ENCODE results near the gene VAMP1. TPM values are rescaled to one million over a fixed set of nuclear protein-coding genes. Genes with fewer than 3 reads are reported as not detected.

Gene VAMP1
- total RNA-seq, 2 donors from 2014 or later, result 19.9 to 81.8 TPM

DNA sequence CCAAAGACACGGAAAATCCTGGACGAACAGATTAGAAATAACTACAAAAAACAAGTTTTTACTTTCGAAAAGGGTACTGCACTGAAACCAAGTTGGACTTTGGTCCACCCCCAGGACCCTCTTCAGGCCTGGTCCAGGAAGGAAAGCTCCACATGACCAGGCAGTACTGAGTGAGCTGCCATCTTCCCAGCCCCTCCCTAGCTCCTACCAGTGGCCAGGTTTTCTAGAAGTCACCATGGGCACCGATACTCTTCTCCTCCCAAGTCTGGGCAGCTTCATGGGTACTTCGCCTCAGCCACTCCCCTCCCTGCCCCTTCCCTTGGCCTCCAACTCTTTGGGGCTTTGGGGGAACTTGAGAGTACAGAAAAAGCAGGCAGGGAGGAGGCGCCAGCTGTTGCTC, 6.6 kb downstream of the VAMP1 start:
- peaks cover 100% of the 10 kb centered on the region for H3K36me3 Mint-ChIP-seq (ENCODE audit: low read depth)
- H3K9me3 Mint-ChIP-seq, result no peaks in the 10 kb centered on the region
- H3K27me3 Mint-ChIP-seq, result no peaks in the 10 kb centered on the region
- peaks cover 72% of the 10 kb centered on the region for H3K4me1 Mint-ChIP-seq
- peak overlapping the region; percentile 94 for H3K27ac Mint-ChIP-seq
- ATAC-seq (replicated peaks), result no peak
- peak overlapping the region; percentile 79 for H3K4me3 Mint-ChIP-seq

DNA sequence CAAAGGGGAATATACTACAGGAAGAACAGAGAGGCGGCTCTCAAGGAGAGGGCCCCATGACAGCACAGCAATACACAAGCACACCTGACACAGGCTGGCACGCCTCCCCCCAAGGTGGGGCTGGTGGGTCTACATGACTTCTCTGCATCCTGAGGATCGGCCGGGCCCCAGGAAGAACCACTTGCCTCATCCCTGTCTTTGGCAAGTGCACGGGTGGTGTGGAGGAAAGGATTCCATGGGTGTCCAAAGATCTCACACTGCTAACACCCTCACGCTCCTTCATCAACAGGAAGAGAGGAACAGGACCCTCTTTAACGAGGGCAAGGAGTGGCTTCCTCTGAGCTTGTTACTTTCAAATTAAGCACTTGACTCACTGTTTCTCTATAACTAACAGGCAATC, 7.3 kb downstream of the VAMP1 start:
- Mint-ChIP-seq H3K36me3 (ENCODE audit: low read depth) (peaks cover 100% of the 10 kb centered on the region), H3K27ac (peak overlapping the region; percentile 94), H3K9me3 (no peaks in the 10 kb centered on the region), H3K4me1 (peaks cover 71% of the 10 kb centered on the region), H3K27me3 (no peaks in the 10 kb centered on the region), H3K4me3 (peak overlapping the region; percentile 79)
- no peak for ATAC-seq (replicated peaks)

DNA sequence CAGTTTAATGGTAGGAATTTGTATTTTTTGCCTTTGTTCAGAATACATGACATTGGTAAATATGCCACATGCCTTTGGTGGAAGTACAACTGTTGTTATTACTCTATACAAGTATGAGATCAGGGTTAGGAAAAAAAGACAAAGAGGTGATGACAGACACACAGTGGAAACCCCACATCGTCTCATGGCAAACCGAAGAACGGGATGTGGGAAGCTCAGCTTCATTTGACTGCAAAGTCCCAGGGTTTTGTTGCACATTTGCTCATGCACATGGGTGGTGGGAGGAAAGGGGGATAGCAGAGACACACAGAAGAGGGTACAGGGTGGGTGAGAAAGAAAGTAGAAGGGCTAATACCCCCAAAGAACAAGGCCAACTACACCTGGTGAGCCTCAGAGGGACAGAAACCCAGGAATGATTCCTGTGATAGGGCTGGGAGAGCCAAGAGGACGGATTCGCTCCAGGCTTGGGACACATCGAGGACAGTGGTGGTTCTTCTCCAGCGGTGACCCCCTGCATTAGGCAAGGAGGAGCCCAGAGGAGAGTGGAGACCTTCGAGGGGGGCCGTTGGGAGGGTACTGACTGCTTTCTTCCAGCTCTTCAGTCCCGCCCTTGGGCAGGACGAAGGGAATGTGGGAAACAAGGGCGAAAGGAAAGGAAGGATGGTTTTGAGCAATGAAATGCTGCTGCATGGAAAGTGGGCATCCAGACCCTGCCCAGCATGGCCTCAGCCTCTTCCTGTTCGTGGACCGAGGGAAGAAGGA, 8.1 kb downstream of the VAMP1 start:
- peaks cover 100% of the 10 kb centered on the region for H3K36me3 Mint-ChIP-seq (ENCODE audit: low read depth)
- peak; percentile 62 for ATAC-seq (replicated peaks)
- no peaks in the 10 kb centered on the region for H3K9me3 Mint-ChIP-seq
- peak overlapping the region; percentile 94 for H3K27ac Mint-ChIP-seq
- H3K4me1 Mint-ChIP-seq, result peaks cover 67% of the 10 kb centered on the region
- H3K4me3 Mint-ChIP-seq, result peak overlapping the region; percentile 79
- no peaks in the 10 kb centered on the region for H3K27me3 Mint-ChIP-seq

DNA sequence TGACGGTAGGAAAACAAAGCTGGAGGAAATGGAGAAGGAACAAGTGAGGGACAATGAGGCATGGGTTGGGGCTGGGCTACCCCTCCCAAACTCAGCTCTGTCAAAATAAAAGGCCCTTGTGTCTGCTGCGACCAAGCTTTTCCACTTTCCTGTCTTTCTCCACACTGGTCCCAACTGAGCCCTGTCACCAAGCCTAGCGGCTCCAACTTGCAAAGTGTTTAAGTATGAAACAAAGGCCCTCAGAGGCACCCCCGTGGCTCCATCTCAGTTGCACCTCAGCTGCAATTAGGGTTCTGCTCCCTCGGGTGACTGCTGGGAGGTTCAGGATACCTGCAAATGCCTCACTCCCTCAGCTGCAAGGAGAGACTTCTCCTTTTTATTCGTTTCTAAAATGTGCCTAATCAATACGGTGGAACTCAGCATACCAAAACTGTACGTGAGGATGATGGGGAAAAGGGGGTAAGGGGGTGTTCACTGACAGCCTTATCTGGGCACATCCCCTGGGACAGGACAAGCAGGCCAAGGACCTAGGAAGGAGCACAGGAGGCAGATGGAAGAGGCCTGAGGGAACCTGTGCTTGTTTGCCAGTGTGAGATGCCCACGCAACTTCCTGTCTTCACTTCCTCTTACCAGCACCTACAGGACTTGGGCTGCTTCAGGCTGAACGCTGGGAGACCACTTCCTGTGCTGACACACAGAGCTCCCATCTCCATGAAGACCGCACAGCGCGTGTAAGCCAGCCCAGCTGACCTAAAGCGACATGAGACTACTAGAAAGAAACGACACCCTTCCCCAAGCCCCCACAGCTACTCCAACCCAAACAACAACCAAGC, 8.9 kb downstream of the VAMP1 start:
- Mint-ChIP-seq H3K9me3 (no peaks in the 10 kb centered on the region), H3K4me3 (peak overlapping the region; percentile 79), H3K27me3 (no peaks in the 10 kb centered on the region), H3K27ac (peak overlapping the region; percentile 94), H3K36me3 (ENCODE audit: low read depth) (peaks cover 100% of the 10 kb centered on the region), H3K4me1 (peaks cover 59% of the 10 kb centered on the region)
- ATAC-seq (replicated peaks), result peak; percentile 89

- peak; percentile 44 for ATAC-seq (replicated peaks)
- H3K4me1 Mint-ChIP-seq, result peaks cover 54% of the 10 kb centered on the region
- H3K27me3 Mint-ChIP-seq, result no peaks in the 10 kb centered on the region
- peaks cover 100% of the 10 kb centered on the region for H3K36me3 Mint-ChIP-seq (ENCODE audit: low read depth)
- peak overlapping the region; percentile 94 for H3K27ac Mint-ChIP-seq
- H3K4me3 Mint-ChIP-seq, result peak overlapping the region; percentile 79
- no peaks in the 10 kb centered on the region for H3K9me3 Mint-ChIP-seq
These were observed 9.6 kb downstream of the VAMP1 start for GRCh38 chr12:6460751-6461371.

DNA sequence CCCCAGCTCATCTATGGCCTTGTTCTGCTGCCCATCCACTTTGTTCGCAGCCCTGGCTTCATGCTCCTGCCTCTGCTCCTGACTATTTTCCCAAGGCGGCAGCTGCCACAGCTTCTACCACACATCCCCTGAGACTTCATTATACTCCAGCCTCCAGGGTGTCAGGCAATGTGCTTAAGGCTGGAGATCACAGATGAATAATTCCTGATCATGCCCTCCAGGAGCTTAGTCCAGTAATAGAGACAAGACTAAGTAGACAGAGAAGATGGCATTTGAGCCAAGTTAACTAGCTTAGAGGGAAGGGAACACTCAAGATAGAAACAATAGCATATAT, 11.5 kb downstream of the VAMP1 start:
- Mint-ChIP-seq H3K9me3 (no peaks in the 10 kb centered on the region), H3K4me1 (peaks cover 46% of the 10 kb centered on the region), H3K4me3 (peak overlapping the region; percentile 30), H3K27ac (peak overlapping the region; percentile 79), H3K27me3 (no peaks in the 10 kb centered on the region), H3K36me3 (ENCODE audit: low read depth) (peaks cover 100% of the 10 kb centered on the region)
- no peak for ATAC-seq (replicated peaks)

GRCh38 chr12:6458281-6459003, 12.0 kb downstream of the VAMP1 start:
- H3K9me3 Mint-ChIP-seq, result no peaks in the 10 kb centered on the region
- ATAC-seq (replicated peaks), result no peak
- H3K4me1 Mint-ChIP-seq, result peaks cover 43% of the 10 kb centered on the region
- peaks cover 100% of the 10 kb centered on the region for H3K36me3 Mint-ChIP-seq (ENCODE audit: low read depth)
- peak overlapping the region; percentile 30 for H3K4me3 Mint-ChIP-seq
- no peaks in the 10 kb centered on the region for H3K27me3 Mint-ChIP-seq
- peak overlapping the region; percentile 79 for H3K27ac Mint-ChIP-seq

DNA sequence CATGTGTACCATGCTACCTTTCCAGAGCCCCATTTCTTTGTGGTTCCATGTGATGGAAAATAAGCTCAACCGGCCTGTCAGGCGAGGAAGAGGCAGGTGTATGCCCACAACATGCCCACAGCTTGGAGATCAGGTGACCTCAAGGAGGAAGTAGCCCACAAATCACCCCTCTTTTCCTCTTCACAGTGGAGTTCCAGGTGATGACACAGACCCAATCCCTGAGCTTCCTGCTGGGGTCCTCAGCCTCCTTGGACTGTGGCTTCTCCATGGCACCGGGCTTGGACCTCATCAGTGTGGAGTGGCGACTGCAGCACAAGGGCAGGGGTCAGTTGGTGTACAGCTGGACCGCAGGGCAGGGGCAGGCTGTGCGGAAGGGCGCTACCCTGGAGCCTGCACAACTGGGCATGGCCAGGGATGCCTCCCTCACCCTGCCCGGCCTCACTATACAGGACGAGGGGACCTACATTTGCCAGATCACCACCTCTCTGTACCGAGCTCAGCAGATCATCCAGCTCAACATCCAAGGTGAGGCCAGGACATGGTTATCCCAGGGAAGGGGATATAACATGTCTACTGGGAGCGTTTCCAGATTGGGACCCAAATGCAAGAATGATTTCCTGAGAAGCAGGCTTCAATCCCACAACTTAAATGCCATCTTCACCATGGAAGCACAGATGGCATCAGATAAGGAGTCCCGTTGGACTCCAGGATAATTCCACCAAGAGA, 13.1 kb downstream of the VAMP1 start:
- Mint-ChIP-seq H3K27me3 (no peaks in the 10 kb centered on the region), H3K36me3 (ENCODE audit: low read depth) (peaks cover 100% of the 10 kb centered on the region), H3K4me1 (peaks cover 36% of the 10 kb centered on the region), H3K9me3 (no peaks in the 10 kb centered on the region), H3K4me3 (peak overlapping the region; percentile 6), H3K27ac (peak overlapping the region; percentile 72)
- ATAC-seq (replicated peaks), result no peak

DNA sequence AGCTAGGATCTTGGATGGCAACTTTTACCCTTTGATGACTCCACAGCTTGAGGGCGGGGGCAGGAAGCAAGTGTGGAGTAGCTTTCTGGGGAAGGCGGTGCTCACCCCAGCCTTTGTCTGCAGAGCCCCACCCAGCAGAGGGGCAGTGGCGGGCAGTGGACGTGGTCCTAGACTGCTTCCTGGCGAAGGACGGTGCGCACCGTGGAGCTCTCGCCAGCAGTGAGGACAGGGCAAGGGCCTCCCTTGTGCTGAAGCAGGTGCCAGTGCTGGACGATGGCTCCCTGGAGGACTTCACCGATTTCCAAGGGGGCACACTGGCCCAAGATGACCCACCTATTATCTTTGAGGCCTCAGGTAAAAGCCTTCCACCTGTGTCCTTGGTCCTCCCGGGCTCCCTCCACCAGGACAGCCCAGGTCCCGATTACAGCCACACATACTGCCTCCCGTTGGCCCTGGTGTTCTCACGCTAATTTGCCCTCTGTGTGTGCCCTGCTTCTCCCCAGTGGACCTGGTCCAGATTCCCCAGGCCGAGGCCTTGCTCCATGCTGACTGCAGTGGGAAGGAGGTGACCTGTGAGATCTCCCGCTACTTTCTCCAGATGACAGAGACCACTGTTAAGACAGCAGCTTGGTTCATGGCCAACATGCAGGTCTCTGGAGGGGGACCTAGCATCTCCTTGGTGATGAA, 17.4 kb downstream of the VAMP1 start:
- peaks cover 22% of the 10 kb centered on the region for H3K4me1 Mint-ChIP-seq
- peak overlapping the region; percentile 100 for H3K4me3 Mint-ChIP-seq
- H3K27me3 Mint-ChIP-seq, result no peaks in the 10 kb centered on the region
- H3K27ac Mint-ChIP-seq, result peak overlapping the region; percentile 100
- ATAC-seq (replicated peaks), result peak; percentile 38
- peaks cover 87% of the 10 kb centered on the region for H3K36me3 Mint-ChIP-seq (ENCODE audit: low read depth)
- H3K9me3 Mint-ChIP-seq, result no peaks in the 10 kb centered on the region

- peak; percentile 13 for ATAC-seq (replicated peaks)
- Mint-ChIP-seq H3K27ac (peak overlapping the region; percentile 100), H3K9me3 (no peaks in the 10 kb centered on the region), H3K4me1 (peaks cover 28% of the 10 kb centered on the region), H3K4me3 (peak overlapping the region; percentile 100), H3K27me3 (no peaks in the 10 kb centered on the region), H3K36me3 (ENCODE audit: low read depth) (peaks cover 87% of the 10 kb centered on the region)
These were observed 18.1 kb downstream of the VAMP1 start for GRCh38 chr12:6452245-6452943.

- no peaks in the 10 kb centered on the region for H3K9me3 Mint-ChIP-seq
- peaks cover 28% of the 10 kb centered on the region for H3K4me1 Mint-ChIP-seq
- peak within 1 kb of the TSS; percentile 100 for H3K4me3 Mint-ChIP-seq
- H3K27me3 Mint-ChIP-seq, result no peaks in the 10 kb centered on the region
- H3K36me3 Mint-ChIP-seq (ENCODE audit: low read depth), result peaks cover 87% of the 10 kb centered on the region
- peak; percentile 80 for ATAC-seq (replicated peaks)
- peak within 1 kb of the TSS; percentile 100 for H3K27ac Mint-ChIP-seq
These were observed 18.9 kb downstream of the VAMP1 start, which contains the start of gene TAPBPL for GRCh38 chr12:6451348-6452244. Gene TAPBPL (plus strand): TSS chr12:6452042. CDS start chr12:6452249, 207 bp downstream.

GRCh38 chr12:6450869-6451347, 19.6 kb downstream of the VAMP1 start:
- H3K27me3 Mint-ChIP-seq, result no peaks in the 10 kb centered on the region
- ATAC-seq (replicated peaks), result peak; percentile 6
- H3K36me3 Mint-ChIP-seq (ENCODE audit: low read depth), result peaks cover 87% of the 10 kb centered on the region
- H3K9me3 Mint-ChIP-seq, result no peaks in the 10 kb centered on the region
- peak overlapping the region; percentile 100 for H3K4me3 Mint-ChIP-seq
- peak overlapping the region; percentile 100 for H3K27ac Mint-ChIP-seq
- peaks cover 28% of the 10 kb centered on the region for H3K4me1 Mint-ChIP-seq

Data from activated T-helper 17 cell treated with anti-CD3 and anti-CD28 coated beads, Interleukin-2, amount 50 U/mL, for 72 hours (primary cell).